NCI-H146 (cell line): Measurements from ENCODE around the gene IREB2.
"Not testable (repeated sequence)": the region's sequence is repeated elsewhere in the genome, so short reads cannot be mapped to it uniquely, and the experiment has no call there.

ENCODE experiments used
- DNase-seq: peaks from one replicate; lab custom pipeline; 2025; lab: John Stamatoyannopoulos, UW

IREB2 gene

DNA sequence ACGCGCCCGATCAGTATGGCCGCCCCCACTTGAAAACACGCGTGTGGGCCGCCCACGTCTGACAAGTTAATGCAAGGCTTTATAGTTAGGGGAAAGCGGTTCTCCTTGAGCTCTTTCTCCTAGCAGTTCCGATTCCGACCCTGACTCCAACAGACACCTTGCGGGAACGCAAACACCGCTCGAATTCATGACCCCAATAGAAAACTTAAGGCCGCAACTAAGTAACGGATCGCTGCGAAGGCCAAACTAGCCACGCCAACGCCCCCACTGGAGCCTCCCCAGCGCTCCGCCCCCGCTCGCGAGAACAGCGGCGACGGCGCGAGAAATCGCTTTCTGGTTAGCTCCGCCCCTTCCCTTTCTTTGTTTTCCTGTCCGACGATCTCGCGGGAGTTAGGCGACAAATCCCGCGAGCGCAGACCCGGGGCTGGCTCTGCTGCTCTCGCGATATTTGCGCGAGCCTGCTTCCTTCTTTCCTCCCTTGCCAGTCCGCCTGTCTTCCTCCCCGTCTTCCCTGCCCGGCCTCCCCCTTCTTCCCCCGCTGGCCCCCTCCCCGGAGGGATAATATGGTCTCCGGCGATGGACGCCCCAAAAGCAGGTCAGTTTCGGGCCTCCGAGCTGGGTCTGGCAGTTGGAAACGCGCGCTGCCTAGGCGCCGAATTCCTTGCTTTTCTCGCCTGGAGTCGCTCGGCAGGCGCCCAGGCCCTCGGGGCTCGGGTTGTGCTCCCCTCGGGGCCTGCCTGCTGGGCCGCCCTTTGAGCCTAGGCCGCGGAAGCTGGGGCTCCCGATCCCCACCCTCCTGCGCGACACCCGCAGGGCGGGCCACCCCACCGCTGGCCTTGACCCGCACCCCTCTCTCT lies at the start of gene IREB2:
Gene IREB2 (plus strand): TSS at position 455 of the 857 bp plus-strand sequence. CDS start 122 bp downstream, at position 577.
- peak; percentile 95 for DNase-seq

DNA sequence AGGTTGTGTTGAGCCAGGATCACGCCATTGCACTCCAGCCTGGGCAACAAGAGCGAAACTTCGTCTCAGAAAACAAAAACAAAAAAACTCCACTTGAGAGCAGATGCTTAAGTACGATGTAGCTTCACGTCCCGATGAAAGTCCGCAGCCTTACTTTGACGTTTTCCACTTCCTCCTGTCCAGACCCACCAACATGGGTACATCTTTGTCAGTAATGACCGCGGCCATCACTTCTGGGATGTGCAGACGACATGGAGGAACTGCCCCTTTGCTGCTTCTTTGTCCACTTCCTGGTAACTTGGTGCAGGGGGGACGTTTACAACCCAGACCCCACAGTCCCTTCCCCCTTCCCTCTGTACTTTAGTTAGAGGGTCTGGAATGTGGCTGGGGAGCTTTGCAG lies 49.2 kb upstream of the IREB2 start:
- no peak for DNase-seq

GRCh38 chr15:78389322-78389721 lies 48.7 kb upstream of the IREB2 start:
- no peak for DNase-seq

- no peak for DNase-seq
These were observed 48.3 kb upstream of the IREB2 start for GRCh38 chr15:78389738-78390137.

DNA sequence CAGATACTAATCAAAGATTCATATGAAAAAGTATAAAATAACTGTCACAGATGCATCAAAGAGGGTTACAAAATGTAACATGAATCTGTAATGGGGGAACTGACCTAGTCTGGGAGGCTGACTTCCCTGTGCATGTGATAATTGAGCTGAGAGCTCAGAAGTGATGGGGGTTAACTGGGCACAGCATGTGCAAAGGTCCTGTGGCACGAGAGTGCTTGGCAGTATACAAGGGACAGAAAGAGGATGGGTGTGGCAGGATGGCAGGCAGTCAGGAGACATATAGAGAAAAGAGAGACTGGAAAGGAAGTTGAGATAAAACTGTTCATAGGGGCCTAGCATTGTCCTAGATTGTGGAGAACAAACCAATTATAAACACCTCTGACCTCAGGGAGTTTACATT lies 47.8 kb upstream of the IREB2 start:
- DNase-seq, result no peak

GRCh38 chr15:78390826-78391225 lies 47.2 kb upstream of the IREB2 start:
- DNase-seq, result no peak

- no peak for DNase-seq
These were observed 46.2 kb upstream of the IREB2 start for GRCh38 chr15:78391781-78392180.

GRCh38 chr15:78392430-78392829 lies 45.6 kb upstream of the IREB2 start:
- peak; percentile 64 for DNase-seq

DNA sequence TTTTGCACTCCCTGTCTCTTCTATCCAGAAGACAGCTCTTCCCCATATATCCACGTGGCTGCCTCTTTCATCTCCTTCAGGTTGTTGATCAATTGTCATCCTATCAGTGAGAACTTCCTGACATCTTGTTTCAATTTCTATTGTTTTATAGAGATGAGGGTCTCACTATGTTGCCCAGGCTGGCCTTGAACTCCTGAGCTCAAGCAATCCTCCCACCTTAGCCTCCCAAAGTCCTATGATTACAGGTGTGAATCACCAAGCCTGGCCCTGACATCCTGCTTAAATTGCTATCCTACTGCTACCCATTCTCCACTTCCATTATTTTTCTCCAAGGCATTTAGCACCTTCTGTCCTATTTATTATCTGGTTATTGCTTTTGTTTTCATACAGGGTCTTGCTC lies 44.9 kb upstream of the IREB2 start:
- DNase-seq, result no peak

DNA sequence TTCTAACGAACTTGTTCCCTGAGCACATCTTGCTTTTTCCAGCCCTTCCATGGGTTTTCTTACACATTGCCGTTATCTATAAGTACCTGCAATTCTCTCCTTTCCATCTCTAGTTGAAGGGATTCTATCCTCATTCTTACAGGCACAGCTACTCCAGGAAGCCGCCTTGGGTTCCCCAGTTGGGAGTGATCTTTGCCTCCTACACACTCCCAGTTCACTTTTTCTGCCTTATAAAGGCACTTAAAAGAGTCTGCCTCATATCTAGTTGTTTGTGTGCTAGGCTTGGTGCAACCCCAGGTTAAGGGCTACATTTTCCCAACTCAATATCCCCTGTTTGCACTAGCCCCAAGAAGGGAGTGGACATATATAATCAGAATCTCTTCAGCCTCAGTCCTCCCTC lies 44.0 kb upstream of the IREB2 start:
- no peak for DNase-seq

DNA sequence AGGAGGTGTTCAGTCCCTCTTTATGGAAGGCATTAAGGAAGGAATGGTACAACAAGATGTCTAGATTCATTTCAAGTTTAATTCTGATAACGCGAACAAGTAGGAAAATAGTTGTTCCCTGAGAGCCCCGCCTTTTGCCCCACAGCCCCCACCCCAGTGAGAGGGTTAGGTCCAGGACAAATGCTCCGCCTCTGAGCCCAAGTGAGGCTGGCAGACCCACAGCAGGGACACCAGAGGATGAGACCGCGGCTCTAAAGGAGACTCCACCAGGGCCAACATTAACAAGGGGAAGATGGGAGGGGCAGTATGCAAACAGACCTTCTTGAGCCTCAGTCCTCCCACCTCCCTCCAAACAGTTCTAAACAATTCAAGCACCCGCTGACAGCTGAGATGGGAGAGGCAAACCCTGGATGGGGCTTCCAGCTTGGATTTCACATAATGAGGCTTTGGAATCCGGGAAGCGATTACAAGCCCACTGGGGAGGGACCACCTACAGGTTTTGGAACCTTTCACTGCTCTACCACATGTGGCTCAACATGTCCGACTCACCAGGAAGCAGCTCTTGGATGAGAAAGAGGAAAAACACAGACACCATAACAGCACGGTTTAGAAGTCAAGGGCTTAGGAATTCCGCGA lies 42.9 kb upstream of the IREB2 start:
- DNase-seq, result peak; percentile 87

DNA sequence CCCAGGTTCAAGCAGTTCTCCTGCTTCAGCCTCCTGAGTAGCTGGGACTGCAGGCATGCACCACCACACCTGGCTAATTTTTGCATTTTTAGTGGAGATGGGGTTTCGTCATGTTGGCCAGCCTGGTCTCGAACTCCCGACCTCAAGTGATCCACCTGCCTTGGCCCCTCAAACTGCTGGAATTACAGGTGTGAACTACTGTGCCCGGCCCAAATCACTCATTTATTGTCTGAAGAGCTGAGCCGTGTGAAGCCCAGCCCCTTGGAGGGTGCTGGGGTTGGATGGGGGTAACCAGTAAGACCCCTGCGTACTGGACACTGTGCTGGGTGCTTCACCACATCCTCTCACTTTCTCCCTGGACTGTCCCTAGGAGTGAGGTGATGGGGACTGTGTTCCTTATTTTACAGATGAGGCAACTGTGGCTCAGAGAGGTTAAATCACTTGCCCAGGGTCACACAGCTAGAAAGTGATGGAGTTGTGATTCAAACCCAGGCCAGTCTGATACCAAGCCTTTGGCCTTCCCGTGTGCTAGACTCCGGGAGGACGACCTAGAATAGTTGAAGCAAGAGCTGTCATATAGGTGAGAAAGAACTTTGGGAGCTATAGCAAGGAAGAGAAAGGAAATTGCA lies 41.7 kb upstream of the IREB2 start:
- DNase-seq, result no peak

DNA sequence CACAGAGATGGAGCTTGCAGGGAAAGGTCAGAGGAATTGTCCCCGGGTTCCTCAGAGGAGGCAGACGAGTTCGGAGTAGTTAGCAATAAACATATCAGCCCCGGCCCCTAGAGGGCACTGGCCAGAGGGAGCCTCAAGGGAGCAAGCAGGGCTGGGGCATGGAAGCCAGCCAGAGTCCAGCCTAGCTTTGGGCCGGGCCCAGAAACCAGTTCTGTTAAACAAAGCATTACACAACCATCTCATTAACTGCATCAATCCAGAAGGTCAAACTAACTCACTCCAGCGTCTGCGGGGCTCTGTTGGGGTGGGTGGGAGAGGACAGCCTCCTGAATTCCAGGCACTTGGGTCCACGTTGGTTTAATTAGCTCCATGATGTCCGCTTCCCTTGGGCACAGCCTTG lies 41.0 kb upstream of the IREB2 start:
- DNase-seq, result no peak

GRCh38 chr15:78397382-78397781 lies 40.6 kb upstream of the IREB2 start:
- no peak for DNase-seq

DNA sequence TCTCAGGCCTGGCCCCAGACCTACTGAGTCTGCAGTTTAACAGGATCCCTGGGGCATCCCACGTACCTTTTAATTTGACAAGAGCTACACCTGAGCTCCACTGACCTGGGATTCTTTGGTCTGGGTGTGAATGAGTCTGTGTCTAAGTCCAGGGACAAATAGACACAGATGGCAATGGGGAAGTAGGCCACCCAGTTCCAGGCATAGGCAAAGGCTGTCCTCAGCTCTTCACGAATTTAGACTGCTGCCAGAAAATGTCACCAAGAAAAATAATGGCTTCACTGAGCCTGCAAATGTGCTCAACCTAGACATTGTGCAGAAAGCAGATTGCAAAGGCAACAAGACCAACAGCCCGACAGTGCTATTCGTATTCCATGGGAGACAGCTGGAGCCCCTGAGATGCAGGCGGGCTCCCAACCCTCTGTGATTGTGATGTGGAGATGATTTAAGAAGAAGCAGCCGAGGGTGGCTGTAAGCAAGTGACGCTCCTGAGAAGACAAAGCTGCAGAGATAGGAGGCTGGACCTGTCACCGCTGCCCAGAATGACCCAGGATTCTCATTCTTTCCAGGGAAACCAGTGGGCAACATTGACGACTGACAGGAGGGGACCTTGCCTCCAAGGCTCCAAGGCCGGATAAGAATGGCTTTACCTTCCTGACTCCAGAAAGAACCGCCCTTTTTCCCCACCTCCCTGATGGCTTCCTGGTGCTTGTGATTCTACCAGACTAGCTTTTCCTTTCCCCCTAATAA lies 39.8 kb upstream of the IREB2 start:
- DNase-seq, result no peak

DNA sequence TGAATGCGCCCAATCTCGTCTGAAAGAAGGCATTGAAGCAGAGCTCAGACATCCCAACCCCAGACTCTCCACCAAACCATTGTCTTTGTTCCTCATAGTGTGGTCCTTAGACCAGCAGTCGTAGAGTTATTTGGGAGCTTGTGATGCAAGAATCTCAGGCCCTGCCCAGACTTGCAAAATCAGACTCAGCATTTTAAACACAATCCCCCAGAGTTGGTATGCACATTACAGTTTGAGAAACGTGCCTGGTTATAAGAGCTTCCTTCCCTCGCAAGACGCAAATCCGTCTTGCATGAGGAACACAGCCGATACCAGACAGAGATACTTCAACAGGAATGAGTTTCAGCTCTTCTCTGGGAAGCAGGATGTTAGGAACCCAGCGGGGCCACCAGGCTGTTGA lies 38.9 kb upstream of the IREB2 start:
- no peak for DNase-seq

DNA sequence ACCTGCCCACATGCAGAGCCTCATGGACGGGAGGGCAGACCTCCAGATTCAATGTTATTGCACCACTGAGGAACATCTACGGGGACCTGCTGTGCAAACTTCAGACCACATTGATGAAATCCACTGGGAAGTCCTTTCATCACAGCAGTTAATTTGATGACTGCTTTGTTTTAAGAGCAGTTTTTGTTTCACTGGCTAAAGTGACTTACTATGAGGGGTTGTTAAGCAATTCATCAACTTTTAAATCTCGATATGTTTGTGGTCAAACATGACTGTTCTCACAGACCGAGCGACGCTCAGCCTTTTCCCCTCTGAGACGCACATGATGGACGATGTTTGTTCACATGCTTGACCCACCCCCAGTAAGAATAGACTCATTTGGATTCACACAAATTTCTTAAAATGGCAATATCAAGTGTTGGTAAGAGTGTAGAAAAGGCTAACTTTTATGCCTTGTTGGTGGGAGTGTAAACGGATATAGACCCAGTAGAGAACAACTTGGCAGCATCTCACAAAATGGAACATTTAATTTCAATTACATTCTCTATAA lies 35.9 kb upstream of the IREB2 start:
- no peak for DNase-seq

- no peak for DNase-seq
These were observed 33.9 kb upstream of the IREB2 start for GRCh38 chr15:78404125-78404524.

DNA sequence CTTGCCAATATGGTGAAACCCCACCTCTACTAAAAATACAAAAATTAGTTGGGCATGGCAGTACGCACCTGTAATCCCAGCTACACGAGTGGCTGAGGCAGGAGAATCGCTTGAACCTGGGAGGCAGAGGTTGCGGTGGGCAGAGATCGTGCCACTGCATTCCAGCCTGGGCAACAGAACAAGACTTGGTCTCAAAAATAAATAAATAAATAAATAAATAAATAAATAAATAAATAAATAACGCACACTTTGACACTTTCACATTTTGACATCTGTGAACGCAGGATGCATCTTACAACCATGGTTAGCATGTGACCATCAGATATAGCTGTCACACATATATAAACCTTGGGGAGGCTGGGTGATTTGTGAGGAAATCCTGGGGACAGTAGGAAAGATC lies 33.2 kb upstream of the IREB2 start:
- not testable (repeated sequence) for DNase-seq

DNA sequence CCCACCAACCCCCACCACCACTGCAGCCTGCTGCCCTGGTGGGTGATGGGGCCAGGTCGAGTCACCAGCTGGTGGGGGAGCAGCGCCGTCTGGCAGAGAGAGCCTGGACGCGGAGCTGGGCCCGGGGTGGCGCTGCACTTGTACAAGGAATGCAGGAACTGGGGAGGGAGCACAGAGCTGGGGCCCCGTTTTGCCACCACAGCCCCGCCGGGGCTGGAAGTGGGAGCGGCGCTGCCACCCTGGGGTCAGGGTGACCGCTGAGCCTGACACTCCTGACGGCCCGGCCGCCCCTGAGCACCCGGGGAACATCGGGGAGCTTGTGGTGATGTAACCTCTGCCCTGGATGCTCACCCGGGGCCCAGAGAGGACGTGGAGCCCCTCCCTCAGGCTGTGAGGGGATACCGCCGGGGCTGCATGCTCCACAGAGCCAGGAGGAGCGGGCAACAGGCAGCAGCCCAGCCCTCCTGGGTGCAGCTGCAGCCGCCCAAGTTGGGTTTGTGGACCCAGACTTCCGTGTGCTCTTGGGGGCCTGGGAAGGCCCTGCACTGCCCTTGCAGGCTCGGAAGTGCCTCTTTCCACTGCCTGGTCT lies 32.6 kb upstream of the IREB2 start:
- DNase-seq, result no peak

DNA sequence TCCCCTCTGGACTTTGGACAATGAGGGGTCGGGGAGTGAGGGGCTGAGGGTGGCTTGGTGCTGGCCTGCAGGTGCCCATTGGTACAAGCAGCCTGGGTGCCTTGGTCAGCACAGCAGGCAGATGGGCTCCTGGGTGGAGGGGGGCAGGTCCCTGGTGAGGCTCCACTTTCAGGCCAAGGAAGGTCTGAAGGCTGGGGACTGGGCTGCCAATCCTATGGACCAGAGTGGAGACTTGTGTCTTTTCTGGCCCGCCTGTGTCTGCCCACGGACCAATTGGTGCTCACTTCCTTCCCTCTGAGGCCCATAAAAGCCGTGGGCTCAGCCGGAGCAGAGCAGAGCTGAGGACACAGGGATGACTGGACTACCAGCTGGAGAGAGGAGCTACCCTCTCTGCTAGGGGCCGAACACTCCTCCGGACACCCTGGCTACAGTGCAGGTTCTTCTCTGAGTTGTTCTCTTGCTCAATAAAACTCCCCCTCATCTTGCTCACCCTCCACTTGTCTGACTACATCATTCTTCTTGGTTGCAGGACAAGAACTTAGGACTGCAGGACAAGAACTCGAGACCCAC lies 31.9 kb upstream of the IREB2 start:
- no peak for DNase-seq
